Mesothelial cell of epicardium (in vitro differentiated cells): ENCODE measurements around the gene DYNAP. TPM values are rescaled to one million over a fixed set of nuclear protein-coding genes. Genes with fewer than 3 reads are reported as not detected.

Source experiments
- DNase-seq, 2 experiments: peaks; one replicate each; pipeline ENCODE4 v3.0.0; 2021; ENCODE audit warnings: low spot score in 2 of 2; ENCODE audit not compliant: unreplicated experiment in 2 of 2
- H3K27ac Mint-ChIP-seq: 2 replicates; pipeline ENCODE4 v1.8.0; 2021; ENCODE audit warnings: mixed read lengths
- H3K27me3 Mint-ChIP-seq: 2 replicates; pipeline ENCODE4 v1.8.0; 2021; ENCODE audit warnings: low read depth, mixed read lengths
- H3K36me3 Mint-ChIP-seq: 2 replicates; pipeline ENCODE4 v1.8.0; 2021; ENCODE audit warnings: mixed read lengths
- H3K4me1 Mint-ChIP-seq: 2 replicates; pipeline ENCODE4 v1.8.0; 2021; ENCODE audit warnings: mixed read lengths
- H3K4me3 Mint-ChIP-seq: 2 replicates; pipeline ENCODE4 v1.8.0; 2021; ENCODE audit warnings: mild to moderate bottlenecking, moderate library complexity, mixed read lengths
- H3K9me3 Mint-ChIP-seq: 2 replicates; pipeline ENCODE4 v1.8.0; 2021; ENCODE audit warnings: mixed read lengths
- CTCF ChIP-seq: fragments of 200-600 bp; sonication (generic); IDR thresholded peaks from one replicate; pipeline ENCODE4 v1.5.0; 2021; ENCODE audit warnings: antibody characterized with exemption; ENCODE audit not compliant: unreplicated experiment
- total RNA-seq: library from RNA; stranded (reverse); gene quantifications from 3 replicates; pipeline ENCODE4 v1.2.1, GENCODE V29; 2021

DYNAP gene
- total RNA-seq, 1 donor from 2014 or later = not detected

- TF ChIP-seq CTCF = no peak
- Mint-ChIP-seq H3K27ac (no peak overlapping the region), H3K4me3 (no peak overlapping the region), H3K27me3 (no peaks in the 10 kb centered on the region), H3K4me1 (peaks cover 7% of the 10 kb centered on the region), H3K36me3 (no peaks in the 10 kb centered on the region), H3K9me3 (no peaks in the 10 kb centered on the region)
- no peak for DNase-seq
Observed at GRCh38 chr18:54604211-54604610, 13.2 kb downstream of the DYNAP start.

GRCh38 chr18:54606835-54607212 is 15.8 kb downstream of the DYNAP start:
- peaks cover 7% of the 10 kb centered on the region for H3K4me1 Mint-ChIP-seq
- no peaks in the 10 kb centered on the region for H3K9me3 Mint-ChIP-seq
- DNase-seq = no peak
- no peak overlapping the region for H3K27ac Mint-ChIP-seq
- H3K4me3 Mint-ChIP-seq = no peak overlapping the region
- no peak for TF ChIP-seq CTCF
- H3K36me3 Mint-ChIP-seq = no peaks in the 10 kb centered on the region
- H3K27me3 Mint-ChIP-seq = no peaks in the 10 kb centered on the region

GRCh38 chr18:54607213-54608027 is 16.4 kb downstream of the DYNAP start:
- DNase-seq = no peak
- Mint-ChIP-seq H3K4me1 (peaks cover 7% of the 10 kb centered on the region), H3K36me3 (no peaks in the 10 kb centered on the region), H3K27ac (peak overlapping the region; percentile 16), H3K27me3 (no peaks in the 10 kb centered on the region), H3K9me3 (no peaks in the 10 kb centered on the region), H3K4me3 (peak overlapping the region; percentile 47)
- no peak for TF ChIP-seq CTCF

GRCh38 chr18:54608028-54608642 is 17.1 kb downstream of the DYNAP start:
- H3K4me1 Mint-ChIP-seq = peaks cover 7% of the 10 kb centered on the region
- H3K36me3 Mint-ChIP-seq = no peaks in the 10 kb centered on the region
- H3K4me3 Mint-ChIP-seq = no peak overlapping the region
- no peak for DNase-seq
- H3K27me3 Mint-ChIP-seq = peaks cover 2% of the 10 kb centered on the region
- TF ChIP-seq CTCF = no peak
- H3K27ac Mint-ChIP-seq = no peak overlapping the region
- H3K9me3 Mint-ChIP-seq = no peaks in the 10 kb centered on the region

- TF ChIP-seq CTCF = no peak
- H3K4me3 Mint-ChIP-seq = no peak overlapping the region
- H3K9me3 Mint-ChIP-seq = peaks cover 4% of the 10 kb centered on the region
- H3K4me1 Mint-ChIP-seq = peaks cover 7% of the 10 kb centered on the region
- H3K36me3 Mint-ChIP-seq = no peaks in the 10 kb centered on the region
- DNase-seq = no peak
- peaks cover 2% of the 10 kb centered on the region for H3K27me3 Mint-ChIP-seq
- no peak overlapping the region for H3K27ac Mint-ChIP-seq
Observed at GRCh38 chr18:54611816-54612215, 20.8 kb downstream of the DYNAP start.
